GM12801 (cell line): ENCODE results near the gene CCDC30.

Experiments used
- TF ChIP-seq, protein P1 (sequence below): IDR thresholded peaks from one replicate; pipeline ENCODE4 v1.5.1; 2011; ENCODE audit warnings: control low read depth; ENCODE audit not compliant: insufficient read length; ENCODE audit errors: extremely low read depth

The CCDC30 gene

DNA sequence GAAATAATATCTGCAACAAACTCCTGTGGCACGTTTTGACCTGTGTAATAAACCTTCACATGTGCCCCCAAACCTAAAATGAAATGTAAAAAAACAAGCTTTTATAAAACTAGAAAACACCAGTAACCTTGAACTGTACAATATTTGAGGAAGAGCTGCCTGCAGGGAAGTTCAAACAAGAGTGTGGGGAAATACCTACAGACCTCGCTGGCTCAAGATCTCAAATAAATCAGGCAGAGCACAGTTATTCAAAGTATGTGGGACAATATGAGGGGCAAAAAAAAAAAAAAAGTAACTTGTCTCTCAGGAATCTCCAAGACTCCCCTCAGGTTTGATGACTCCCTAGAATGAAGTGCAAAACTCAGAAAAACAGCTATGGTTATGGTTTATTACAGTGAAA, 157.2 kb downstream of the CCDC30 start:
- TF ChIP-seq, protein P1, sequence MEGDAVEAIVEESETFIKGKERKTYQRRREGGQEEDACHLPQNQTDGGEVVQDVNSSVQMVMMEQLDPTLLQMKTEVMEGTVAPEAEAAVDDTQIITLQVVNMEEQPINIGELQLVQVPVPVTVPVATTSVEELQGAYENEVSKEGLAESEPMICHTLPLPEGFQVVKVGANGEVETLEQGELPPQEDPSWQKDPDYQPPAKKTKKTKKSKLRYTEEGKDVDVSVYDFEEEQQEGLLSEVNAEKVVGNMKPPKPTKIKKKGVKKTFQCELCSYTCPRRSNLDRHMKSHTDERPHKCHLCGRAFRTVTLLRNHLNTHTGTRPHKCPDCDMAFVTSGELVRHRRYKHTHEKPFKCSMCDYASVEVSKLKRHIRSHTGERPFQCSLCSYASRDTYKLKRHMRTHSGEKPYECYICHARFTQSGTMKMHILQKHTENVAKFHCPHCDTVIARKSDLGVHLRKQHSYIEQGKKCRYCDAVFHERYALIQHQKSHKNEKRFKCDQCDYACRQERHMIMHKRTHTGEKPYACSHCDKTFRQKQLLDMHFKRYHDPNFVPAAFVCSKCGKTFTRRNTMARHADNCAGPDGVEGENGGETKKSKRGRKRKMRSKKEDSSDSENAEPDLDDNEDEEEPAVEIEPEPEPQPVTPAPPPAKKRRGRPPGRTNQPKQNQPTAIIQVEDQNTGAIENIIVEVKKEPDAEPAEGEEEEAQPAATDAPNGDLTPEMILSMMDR = no peak

DNA sequence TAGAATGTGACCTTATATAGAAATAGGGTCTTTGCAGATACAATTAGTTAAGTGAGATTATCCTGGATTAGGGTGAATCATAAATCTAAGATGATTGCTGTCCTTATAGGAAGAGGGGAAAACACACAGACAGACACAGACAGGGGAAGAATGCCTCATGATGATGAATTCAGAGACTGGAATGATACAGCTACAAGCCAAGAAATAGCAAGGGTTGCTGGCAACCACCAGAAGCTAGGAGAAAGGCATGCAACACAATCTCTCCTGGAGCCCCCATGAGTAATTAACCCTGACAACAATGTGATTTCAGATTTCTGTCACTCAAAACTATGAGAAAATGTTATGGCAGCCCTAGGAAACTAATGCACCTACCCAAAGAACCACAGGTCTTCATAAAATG, 176.0 kb downstream of the CCDC30 start:
- TF ChIP-seq, protein P1 = no peak

DNA sequence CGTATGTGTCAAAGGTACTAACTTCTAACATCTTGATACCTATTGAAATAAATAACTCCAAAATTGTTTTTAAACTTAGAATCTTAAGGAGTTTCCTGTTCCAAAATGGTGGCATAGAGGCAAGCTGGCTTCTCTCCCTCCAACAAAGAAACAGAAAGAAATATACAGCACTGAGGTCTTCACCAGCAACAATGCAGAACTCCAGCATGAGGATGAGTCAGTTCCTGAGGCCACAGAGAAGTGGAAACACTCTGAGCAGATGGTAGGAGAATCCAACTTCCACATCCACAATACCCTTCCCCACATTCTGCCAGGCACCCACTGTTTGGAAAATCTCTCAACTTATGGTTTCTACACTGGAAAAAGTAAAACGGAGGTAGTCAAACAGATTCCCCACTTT, 183.0 kb downstream of the CCDC30 start:
- TF ChIP-seq, protein P1 = no peak

DNA sequence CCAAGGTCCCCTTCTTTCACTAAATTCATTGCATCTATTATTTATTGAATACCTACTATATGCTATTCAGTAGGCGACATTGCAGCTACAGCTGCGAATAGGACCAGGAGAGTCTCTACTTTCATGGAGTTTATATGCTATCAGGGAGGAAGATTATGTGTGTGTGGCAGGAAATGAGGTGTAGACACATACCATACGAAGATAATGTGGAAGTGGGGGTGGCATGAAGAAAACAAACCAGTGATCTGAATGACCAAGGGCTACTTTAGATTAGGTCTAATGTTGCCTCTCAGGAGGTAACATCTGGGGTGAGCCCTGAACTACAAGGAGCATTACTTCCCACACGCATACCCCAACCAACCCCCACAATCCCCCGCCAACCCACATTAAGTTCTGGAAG, 194.1 kb downstream of the CCDC30 start:
- TF ChIP-seq, protein P1 = no peak

DNA sequence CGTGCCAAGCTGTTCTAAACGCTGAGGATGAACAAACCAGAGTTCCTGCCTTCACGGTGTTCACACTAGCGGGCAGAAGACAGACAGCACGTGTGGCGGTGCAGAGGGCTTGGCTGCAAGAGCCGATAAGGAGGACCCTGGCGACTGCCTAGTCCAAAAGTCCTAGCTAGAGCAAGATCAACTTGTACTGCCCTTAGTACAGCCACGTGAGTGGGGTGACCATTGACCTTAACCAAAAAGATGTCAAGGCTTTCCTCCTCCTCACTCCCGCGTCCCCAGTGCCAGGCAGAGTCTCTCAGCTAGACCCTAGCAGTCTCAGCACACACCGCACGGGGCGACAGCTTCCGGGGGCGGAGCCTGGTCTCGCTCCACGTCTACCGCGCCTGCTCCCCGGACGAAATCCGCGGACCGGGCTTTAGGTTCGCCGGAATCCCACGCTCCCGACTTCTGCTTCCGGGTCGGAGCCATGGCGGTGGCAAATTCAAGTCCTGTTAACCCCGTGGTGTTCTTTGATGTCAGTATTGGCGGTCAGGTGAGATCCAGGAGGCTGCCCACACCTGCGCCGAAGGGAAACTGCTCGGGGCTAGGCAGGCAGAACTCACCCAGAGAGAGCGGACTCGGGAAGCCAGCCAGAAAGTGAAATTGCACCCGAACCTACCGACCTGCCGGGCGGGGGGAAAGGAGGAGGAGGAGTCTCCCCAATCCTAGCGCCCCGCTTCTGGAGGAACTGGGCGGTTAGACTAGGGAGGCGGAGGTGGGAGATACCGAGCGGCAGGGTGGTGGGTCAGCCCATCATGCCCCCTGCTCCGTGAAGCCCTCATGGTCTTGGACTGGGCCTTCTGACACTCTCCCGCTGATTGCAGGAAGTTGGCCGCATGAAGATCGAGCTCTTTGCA, 195.1 kb downstream of the CCDC30 start, which contains the start of gene PPIH:
TSS of gene PPIH (plus strand) at position 443 of the 896 bp plus-strand sequence. CDS start at position 467, 24 bp downstream.
- TF ChIP-seq, protein P1 = no peak

DNA sequence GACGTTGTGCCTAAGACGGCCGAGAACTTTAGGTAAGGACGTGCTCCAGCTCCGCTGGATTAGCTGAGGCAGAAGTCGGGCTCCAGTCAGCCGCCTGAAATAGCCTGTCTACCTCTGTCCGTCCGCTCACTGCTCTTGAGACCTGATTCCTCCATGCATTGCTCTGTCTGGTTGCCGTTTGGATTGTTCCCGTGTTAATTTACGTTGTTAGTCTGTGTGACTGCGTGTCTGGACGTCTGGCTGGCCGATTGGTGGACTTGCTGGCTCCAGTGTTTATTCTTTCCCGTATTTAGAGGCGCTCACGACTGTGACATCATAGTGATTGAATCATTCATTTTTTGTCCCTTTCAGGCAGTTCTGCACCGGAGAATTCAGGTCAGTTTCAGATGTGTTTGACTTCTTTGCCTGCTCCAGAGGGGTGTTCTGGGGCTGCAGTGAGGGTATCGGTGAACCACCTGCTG, 195.8 kb downstream of the CCDC30 start:
- TF ChIP-seq, protein P1 = no peak

DNA sequence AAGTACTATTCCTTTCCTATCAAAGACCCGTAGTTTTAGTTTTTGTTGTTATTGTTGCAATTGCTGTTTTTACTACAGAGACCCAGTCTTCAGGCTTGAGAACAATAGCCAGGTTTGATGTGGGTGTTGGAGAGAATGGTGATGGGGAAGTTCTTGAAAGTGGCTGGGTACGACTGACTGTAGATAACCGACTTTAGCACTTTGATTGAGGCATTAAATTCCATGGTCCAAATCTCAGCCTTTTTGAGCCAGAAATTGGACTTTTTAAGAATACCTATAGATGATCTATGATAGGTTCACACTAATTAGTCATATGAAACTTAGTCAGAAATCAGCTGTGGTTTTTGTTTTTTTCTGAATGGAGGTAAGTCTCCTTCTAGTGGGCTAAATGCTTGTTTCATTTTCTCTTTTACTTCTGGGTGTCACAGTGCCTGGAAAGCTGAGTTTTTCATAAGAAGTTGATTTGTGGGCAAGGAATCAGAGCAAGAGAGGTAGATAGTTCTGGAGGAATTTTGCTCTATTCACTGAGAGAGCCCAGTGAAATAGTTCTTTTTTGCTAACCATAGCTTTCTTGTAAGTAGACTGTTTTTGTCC, 197.9 kb downstream of the CCDC30 start:
- TF ChIP-seq, protein P1 = no peak
